ENCODE results near the gene TPX2.

Gene TPX2

GRCh38 chr20:31835977-31836852 is 97.1 kb downstream of the TPX2 start:
- H3K4me3 ChIP-seq (ENCODE audit: low read depth, low read length) = no peak overlapping the region
- H3K36me3 ChIP-seq (ENCODE audit: control insufficient read depth in 2 of 2, insufficient read depth in 1 of 2, low read length in 2 of 2) = no peaks in the 10 kb centered on the region
- no peaks in the 10 kb centered on the region for H3K4me1 ChIP-seq (ENCODE audit: control insufficient read depth, insufficient read depth, low read length)
- no peak overlapping the region for H3K27ac ChIP-seq (ENCODE audit: extremely low read depth, low read depth, low read length)
- ChIA-PET CTCF (interaction anchor here (0.8 to 8.4 kb wide), 6 partner anchors 10 to 195 kb away, joined by 3 to 87 read pairs (median 20); partner anchors contain the start of gene FOXS1), POLR2A (interaction anchor here (0.5 to 1.0 kb wide), 3 partner anchors 10 to 263 kb away, joined by 3 to 7 read pairs (median 3); no protein-coding TSS in a partner anchor)
- no peaks in the 10 kb centered on the region for H3K9me3 ChIP-seq (ENCODE audit: control insufficient read depth, insufficient read depth, low read depth, low read length)
- TF ChIP-seq KLF7 (tag by site-specific recombination; IDR thresholded peaks at IDR 0.05; ENCODE audit: borderline replicate concordance) = no peak
- 0 out of 2 replicates have a peak, but pooled peaks have one; percentile 18 for TF ChIP-seq ZNF366 (tag by site-specific recombination; conservative IDR thresholded peaks at IDR 0.05)
- TF ChIP-seq ZNF335 (tag by site-specific recombination; conservative IDR thresholded peaks at IDR 0.05) = peak; percentile 81
- TF ChIP-seq ZBTB48 (tag by site-specific recombination; IDR thresholded peaks at IDR 0.05) = peak; percentile 32; the same call in 1 of the 2 replicates
- peak; percentile 21; the same call in 1 of the 2 replicates for TF ChIP-seq ZNF391 (tag by site-specific recombination; IDR thresholded peaks at IDR 0.05; ENCODE audit: borderline replicate concordance, low read depth)
- no peak for TF ChIP-seq TCF7L2 (IDR thresholded peaks at IDR 0.05; ENCODE audit: borderline replicate concordance, low read depth, low read length)
- no peak for TF ChIP-seq ZBTB11 (tag by site-specific recombination; conservative IDR thresholded peaks at IDR 0.05; ENCODE audit: low read depth)
- TF ChIP-seq ZNF133 (tag by site-specific recombination; IDR thresholded peaks at IDR 0.05) = no peak
- peak; percentile 97 for TF ChIP-seq GLIS2 (tag by site-specific recombination; IDR thresholded peaks at IDR 0.05)
- TF ChIP-seq SP7 (tag by site-specific recombination; IDR thresholded peaks at IDR 0.05) = peak; percentile 82
- TF ChIP-seq ZFP41 (tag by site-specific recombination; IDR thresholded peaks at IDR 0.05; ENCODE audit: borderline replicate concordance) = no peak
- no peak for TF ChIP-seq ZNF416 (tag by site-specific recombination; IDR thresholded peaks at IDR 0.05)
- no peak for TF ChIP-seq ZSCAN18 (tag by site-specific recombination; IDR thresholded peaks at IDR 0.05)
- peak; percentile 41; the same call in 1 of the 2 replicates for TF ChIP-seq TSHZ1 (tag by site-specific recombination; IDR thresholded peaks at IDR 0.05; ENCODE audit: borderline replicate concordance)
- TF ChIP-seq ZNF280C (tag by site-specific recombination; IDR thresholded peaks at IDR 0.05) = no peak
- TF ChIP-seq ZNF302 (tag by site-specific recombination; IDR thresholded peaks at IDR 0.05; ENCODE audit: low read depth) = no peak
- TF ChIP-seq ZBTB26 (tag by site-specific recombination; optimal IDR thresholded peaks at IDR 0.05) = no peak
- 0 out of 2 replicates have a peak, but pooled peaks have one; percentile 25 for TF ChIP-seq REST (tag by site-specific recombination; IDR thresholded peaks at IDR 0.05)
- 0 out of 2 replicates have a peak, but pooled peaks have one; percentile 9 for TF ChIP-seq EGR2 (tag by site-specific recombination; IDR thresholded peaks at IDR 0.05; ENCODE audit: low read depth)
